NB4 (cell line): ENCODE data around the gene DOLPP1.

Source experiments
- DNase-seq: peaks from one replicate; pipeline ENCODE4 v3.0.0; 2010; ENCODE audit warnings: low read depth
- H3K4me3 ChIP-seq: one replicate; pipeline ENCODE4 v1.5.1; 2011; ENCODE audit warnings: mild to moderate bottlenecking, low read depth, low read length, moderate library complexity
- MYC ChIP-seq: IDR thresholded peaks from 2 replicates; pipeline ENCODE4 v1.6.1; 2011; ENCODE audit warnings: low read depth, low read length
- POLR2A ChIP-seq: IDR thresholded peaks from 2 replicates; pipeline ENCODE4 v1.6.1; 2011; ENCODE audit warnings: mild to moderate bottlenecking; ENCODE audit not compliant: insufficient read length; ENCODE audit errors: extremely low read depth
- TF ChIP-seq, protein P1 (sequence below): IDR thresholded peaks from 2 replicates; pipeline ENCODE4 v1.6.1; 2011; ENCODE audit warnings: low read depth, low read length
- TF ChIP-seq, protein P2 (sequence below): IDR thresholded peaks from one replicate; pipeline ENCODE4 v1.5.1; 2012; ENCODE audit warnings: low read depth, low read length

The DOLPP1 gene

DNA sequence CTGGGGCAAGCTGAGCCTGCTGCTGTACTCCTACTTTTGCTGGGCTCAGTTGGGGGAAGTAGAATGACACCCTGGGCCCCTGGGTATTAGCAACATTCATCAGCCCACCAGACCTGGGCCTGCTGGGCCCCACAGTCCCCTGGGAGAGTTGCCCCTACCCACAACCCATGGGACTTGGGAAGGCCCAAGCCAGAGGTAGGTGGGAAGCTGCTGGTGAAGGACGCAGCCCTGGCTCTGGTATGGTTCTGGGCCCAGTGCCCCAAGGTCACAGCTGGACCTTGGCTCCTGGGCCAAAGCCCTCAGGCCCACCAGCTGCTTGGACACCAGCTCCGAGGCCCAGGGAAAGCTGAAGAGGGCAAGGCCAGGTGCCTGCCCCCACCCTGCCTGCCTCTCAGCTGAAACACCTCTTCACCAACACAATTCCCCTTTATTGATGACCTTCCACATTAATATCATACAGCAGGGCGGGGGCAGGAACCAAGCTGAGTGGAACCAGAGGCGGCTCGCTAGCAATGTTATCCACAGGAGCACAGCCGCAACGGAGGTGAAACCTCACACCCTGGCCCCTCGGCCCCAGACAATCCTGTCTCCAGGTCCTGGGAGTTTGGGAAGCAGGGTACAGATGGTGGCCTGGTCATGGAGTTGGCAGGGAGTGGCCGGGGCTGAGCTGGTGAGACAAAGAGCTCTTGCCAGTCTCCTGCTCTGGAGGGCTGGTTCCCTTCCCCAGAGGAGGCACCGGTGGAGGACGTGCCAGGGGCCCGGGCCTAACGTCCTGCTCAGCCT lies 13.7 kb downstream of the DOLPP1 start:
- TF ChIP-seq POLR2A (no peak), MYC (no peak)
- TF ChIP-seq, protein P1, sequence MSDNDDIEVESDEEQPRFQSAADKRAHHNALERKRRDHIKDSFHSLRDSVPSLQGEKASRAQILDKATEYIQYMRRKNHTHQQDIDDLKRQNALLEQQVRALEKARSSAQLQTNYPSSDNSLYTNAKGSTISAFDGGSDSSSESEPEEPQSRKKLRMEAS: no peak
- TF ChIP-seq, protein P2, sequence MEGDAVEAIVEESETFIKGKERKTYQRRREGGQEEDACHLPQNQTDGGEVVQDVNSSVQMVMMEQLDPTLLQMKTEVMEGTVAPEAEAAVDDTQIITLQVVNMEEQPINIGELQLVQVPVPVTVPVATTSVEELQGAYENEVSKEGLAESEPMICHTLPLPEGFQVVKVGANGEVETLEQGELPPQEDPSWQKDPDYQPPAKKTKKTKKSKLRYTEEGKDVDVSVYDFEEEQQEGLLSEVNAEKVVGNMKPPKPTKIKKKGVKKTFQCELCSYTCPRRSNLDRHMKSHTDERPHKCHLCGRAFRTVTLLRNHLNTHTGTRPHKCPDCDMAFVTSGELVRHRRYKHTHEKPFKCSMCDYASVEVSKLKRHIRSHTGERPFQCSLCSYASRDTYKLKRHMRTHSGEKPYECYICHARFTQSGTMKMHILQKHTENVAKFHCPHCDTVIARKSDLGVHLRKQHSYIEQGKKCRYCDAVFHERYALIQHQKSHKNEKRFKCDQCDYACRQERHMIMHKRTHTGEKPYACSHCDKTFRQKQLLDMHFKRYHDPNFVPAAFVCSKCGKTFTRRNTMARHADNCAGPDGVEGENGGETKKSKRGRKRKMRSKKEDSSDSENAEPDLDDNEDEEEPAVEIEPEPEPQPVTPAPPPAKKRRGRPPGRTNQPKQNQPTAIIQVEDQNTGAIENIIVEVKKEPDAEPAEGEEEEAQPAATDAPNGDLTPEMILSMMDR: no peak
- DNase-seq: peak; percentile 85
- no peak overlapping the region for H3K4me3 ChIP-seq

DNA sequence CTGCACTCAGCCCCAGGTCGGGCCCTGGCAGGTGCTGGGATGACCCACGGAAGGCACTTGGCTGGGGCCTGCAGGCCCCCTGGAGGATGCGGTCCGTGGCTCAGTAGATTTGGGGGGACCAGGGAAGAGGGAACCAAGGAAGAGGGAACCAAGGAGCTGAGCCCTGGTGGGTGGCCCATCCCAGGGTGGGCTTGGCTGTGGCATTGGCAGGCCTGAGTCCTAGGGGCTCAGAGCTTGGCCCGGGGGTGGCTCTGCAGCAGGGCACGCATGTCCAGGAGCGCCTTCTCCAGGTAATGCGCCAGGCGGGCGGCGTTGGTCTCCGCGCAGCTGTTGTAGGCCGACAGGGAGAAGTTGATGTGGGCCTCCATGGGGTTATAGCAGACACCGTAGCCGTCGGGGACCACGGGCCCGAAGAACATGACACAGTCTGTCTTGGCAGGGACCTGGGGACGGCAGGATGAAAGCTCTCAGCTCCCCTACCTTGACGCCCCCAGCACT lies 14.3 kb downstream of the DOLPP1 start:
- no peak for DNase-seq
- H3K4me3 ChIP-seq: no peak overlapping the region
- TF ChIP-seq, protein P1: no peak
- no peak for TF ChIP-seq MYC
- TF ChIP-seq, protein P2: no peak
- no peak for TF ChIP-seq POLR2A

DNA sequence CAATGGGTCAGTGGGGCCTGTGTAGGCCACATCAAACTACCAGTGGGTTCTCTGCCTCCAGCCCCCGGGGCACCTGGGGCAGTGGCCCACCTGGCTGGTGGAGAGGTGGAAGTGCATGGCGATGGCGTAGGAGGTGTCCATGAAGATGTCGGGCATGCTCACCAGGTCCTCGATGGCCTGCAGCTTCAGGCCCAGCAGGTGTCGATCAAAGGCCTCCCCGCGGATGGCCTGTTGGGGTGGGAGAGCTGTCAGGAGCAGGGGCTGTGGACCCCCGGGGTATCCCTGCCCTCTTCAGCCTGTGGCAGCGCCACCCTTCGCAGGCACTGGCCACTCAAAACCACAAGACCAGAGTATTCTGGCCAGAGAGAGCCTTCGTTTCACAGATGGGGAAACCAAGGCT lies 15.0 kb downstream of the DOLPP1 start:
- no peak for DNase-seq
- TF ChIP-seq, protein P1: no peak
- TF ChIP-seq, protein P2: no peak
- TF ChIP-seq MYC: no peak
- TF ChIP-seq POLR2A: no peak
- H3K4me3 ChIP-seq: no peak overlapping the region

DNA sequence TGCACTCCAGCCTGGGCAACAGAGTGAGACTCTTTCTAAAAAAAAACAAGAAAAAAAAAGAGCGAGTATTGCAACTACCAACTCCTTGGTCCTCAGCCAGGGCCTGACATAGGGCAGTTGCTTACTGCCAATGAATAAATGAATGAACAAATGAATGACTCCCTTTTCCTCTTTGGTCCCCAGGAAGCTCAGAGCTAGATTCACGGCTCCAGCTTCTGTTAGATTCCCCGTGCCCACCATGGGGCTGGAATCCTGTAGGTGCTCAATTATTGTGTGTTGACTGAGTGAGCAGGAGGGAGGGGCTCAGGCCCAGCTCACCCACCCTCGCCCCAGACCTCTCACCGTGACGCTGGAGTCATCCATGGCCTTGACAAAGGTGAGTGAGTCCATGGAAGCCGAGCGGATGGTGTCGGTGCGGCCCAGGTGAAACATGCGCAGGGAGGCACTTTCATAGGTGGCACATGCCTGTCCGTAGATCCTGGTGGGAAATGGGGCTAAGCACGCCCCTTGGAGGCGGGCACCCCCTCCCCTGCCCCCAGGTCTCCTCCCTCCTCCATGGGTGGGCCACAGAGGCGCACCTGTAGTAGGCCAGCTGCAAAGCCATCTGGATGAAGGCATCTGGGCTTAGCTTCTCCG lies 16.9 kb downstream of the DOLPP1 start:
- no peak overlapping the region for H3K4me3 ChIP-seq
- TF ChIP-seq, protein P1: no peak
- TF ChIP-seq POLR2A (no peak), MYC (no peak)
- TF ChIP-seq, protein P2: no peak

DNA sequence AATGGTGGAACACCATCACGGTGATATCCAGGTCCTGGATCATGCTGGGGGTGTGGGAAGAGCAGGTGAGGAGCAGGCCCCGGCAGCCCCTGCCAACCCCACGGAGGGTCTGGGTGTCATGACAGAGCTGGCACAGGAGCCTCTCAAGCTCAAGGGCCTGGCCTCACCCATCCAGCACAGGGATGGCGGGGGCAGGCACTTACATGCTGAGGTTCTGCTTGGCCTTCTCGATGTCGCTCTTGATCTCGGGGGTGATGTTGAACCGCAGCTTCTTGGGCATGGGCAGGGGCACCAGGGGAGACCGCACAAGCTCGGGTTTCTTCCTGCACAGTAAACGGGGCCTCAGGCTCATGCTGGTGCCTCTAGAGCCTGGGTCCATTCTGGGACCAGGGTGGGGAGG lies 17.4 kb downstream of the DOLPP1 start:
- TF ChIP-seq MYC: no peak
- no peak for TF ChIP-seq POLR2A
- TF ChIP-seq, protein P1: no peak
- TF ChIP-seq, protein P2: no peak
- DNase-seq: no peak
- H3K4me3 ChIP-seq: no peak overlapping the region

More for the DNA sequence above, 16.9 kb downstream of the DOLPP1 start:
- no peak for DNase-seq
